ENCODE results near the gene ASH1L.

The ASH1L gene

DNA sequence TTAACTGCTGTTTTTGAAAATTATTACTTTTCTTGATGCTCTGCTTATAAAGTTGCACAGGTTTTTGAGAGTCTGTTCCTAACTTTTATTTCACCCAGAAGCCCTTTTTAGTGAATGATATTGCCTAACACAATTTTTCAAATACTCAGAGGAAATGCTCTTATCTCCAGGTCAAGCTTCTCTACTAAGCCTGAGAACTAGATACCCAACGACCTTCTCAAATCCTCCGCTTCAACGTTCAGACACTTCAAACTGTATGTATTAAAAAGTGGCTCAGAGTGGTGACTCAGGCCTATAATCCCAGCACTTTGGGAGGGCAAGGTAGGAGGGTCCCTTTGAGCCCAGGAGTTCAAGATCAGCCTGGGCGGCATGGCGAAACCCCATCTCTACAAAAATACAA, 88.5 kb downstream of the ASH1L start:
- no peak overlapping the region for H3K9ac ChIP-seq
- H3K27ac ChIP-seq: no peak overlapping the region
- H3K4me1 ChIP-seq: peaks cover under 1% of the 10 kb centered on the region; the same call in 1 of the 2 replicates
- H3K4me2 ChIP-seq: no peak overlapping the region
- no peaks in the 10 kb centered on the region for H3K27me3 ChIP-seq
- H3K4me3 ChIP-seq: no peak overlapping the region
- peaks cover 28% of the 10 kb centered on the region for H4K20me1 ChIP-seq
- H3K36me3 ChIP-seq: peaks cover 91% of the 10 kb centered on the region
- TF ChIP-seq Cebpa-rat (IDR thresholded peaks at IDR 0.05): no peak
- peaks cover 32% of the 10 kb centered on the region for H3K9me3 ChIP-seq

DNA sequence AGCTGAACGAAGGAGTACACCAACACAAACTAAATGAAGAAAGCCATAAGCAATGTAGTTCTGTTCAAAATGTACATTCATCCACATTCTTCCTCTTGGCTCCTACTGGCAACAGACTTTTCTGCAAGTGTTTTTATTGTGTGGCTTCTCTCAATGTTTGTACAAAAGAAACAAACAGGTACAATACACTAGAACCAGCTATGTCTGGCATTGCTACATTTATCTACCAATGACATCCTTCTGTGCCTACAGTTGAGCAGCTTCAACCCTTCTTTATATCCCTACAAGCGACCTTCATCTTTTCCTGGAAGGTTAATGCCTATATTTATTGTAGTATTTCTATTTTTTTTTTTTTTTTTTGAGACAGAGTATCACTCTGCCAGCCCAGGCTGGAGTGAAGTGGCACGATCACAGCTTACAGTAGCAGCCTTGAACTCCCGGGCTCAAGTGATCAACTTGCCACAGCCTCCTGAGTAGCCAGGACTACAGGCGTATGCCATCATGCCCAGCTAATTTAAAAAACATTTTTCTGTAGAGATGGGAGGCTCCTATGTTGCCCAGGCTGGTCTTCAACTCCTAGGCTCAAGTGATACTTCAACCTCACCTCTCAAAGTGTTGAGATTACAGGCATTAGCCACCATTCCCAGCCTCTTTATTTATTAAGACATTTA, 89.3 kb downstream of the ASH1L start:
- no peak overlapping the region for H3K4me3 ChIP-seq
- H3K27ac ChIP-seq: no peak overlapping the region
- no peaks in the 10 kb centered on the region for H3K27me3 ChIP-seq
- peaks cover 30% of the 10 kb centered on the region for H4K20me1 ChIP-seq
- H3K9me3 ChIP-seq: peaks cover 32% of the 10 kb centered on the region
- no peak overlapping the region for H3K9ac ChIP-seq
- TF ChIP-seq Cebpa-rat (IDR thresholded peaks at IDR 0.05): no peak
- peaks cover 86% of the 10 kb centered on the region for H3K36me3 ChIP-seq
- H3K4me1 ChIP-seq: 0 out of 2 replicates have a peak, but pooled peaks cover 3% of the 10 kb centered on the region
- no peak overlapping the region for H3K4me2 ChIP-seq

DNA sequence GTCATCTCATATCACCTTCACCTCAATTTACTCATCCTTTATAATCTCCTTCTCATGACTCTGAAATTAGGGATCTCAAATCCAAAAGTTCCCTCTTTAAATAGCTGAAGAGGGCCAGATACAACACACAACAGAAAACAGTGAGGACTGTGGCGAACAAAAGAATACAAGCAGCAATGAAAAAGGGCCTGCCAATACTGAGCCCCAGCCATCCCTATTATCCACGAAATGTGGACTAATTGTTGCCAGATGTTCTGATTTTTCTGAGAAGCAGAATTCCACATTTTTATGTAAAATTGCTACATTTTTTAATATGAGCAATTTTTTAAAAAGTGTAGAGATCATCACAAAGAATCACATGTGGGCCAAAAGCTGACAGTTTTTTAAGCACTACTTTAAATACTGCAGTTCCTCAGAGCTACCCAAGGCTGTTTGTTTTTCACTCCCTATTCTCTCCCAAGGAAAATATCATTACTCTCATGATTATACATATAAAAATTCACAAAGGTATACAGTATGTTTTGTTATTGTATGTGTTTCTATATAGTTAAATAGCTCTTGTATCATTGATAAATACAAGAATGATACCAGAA, 90.0 kb downstream of the ASH1L start:
- no peak overlapping the region for H3K27ac ChIP-seq
- no peak for TF ChIP-seq Cebpa-rat (IDR thresholded peaks at IDR 0.05)
- no peak overlapping the region; the same call in 1 of the 2 replicates for H3K4me3 ChIP-seq
- 0 out of 2 replicates have a peak, but pooled peaks cover 7% of the 10 kb centered on the region for H3K4me1 ChIP-seq
- H3K9me3 ChIP-seq: peaks cover 32% of the 10 kb centered on the region
- no peak overlapping the region for H3K9ac ChIP-seq
- no peaks in the 10 kb centered on the region for H3K27me3 ChIP-seq
- H3K4me2 ChIP-seq: no peak overlapping the region
- H3K36me3 ChIP-seq: peaks cover 79% of the 10 kb centered on the region
- H4K20me1 ChIP-seq: peaks cover 36% of the 10 kb centered on the region

DNA sequence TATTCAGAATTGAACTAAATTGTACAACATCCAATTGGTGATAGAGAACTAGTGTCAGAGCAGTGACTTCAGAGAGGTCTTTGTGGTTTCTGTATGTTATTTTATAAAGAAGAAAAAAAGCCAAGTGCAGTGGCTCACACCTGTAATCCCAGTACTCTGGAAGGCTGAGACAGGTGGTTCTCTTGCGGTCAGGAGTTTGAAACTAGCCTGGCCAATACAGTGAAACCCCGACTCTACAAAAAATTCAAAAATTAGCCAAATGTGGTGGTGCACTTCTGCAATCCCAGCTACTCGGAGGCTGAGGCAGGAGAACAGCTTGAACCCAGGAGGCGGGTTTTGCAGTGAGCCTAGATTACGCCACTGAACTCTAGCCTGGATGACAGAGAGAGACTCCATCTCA, 90.7 kb downstream of the ASH1L start:
- no peak overlapping the region for H3K9ac ChIP-seq
- H3K4me1 ChIP-seq: peaks cover 14% of the 10 kb centered on the region
- peaks cover 32% of the 10 kb centered on the region for H3K9me3 ChIP-seq
- no peaks in the 10 kb centered on the region for H3K27me3 ChIP-seq
- H3K36me3 ChIP-seq: peaks cover 78% of the 10 kb centered on the region
- H3K4me3 ChIP-seq: no peak overlapping the region; the same call in 1 of the 2 replicates
- H3K4me2 ChIP-seq: no peak overlapping the region
- no peak overlapping the region for H3K27ac ChIP-seq
- H4K20me1 ChIP-seq: peaks cover 43% of the 10 kb centered on the region
- no peak for TF ChIP-seq Cebpa-rat (IDR thresholded peaks at IDR 0.05)

DNA sequence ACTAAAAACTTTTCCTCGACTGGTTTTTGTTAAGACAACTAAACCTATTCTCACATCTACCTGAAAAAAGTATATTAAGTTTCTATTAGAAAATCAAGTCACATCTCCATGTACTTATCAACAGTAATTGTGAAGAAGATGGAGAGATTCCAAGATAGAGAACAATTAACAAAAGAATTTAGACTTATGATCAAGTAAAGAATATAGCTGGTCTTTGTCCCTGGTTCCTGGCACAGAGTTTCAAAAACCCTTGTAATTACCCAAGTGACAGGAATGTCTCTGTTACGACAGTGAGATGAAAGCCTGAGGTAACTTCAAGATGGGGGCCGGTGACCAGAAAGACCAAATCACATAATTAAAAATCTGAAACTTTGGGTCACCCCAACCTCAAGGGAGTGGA, 91.6 kb downstream of the ASH1L start:
- Histone ChIP-seq H3K27ac (no peak overlapping the region), H3K9me3 (peaks cover 32% of the 10 kb centered on the region), H3K36me3 (peaks cover 69% of the 10 kb centered on the region), H3K27me3 (no peaks in the 10 kb centered on the region), H3K4me1 (peaks cover 22% of the 10 kb centered on the region), H4K20me1 (peaks cover 49% of the 10 kb centered on the region), H3K4me3 (no peak overlapping the region), H3K9ac (no peak overlapping the region), H3K4me2 (no peak overlapping the region)
- TF ChIP-seq Cebpa-rat (IDR thresholded peaks at IDR 0.05): no peak

DNA sequence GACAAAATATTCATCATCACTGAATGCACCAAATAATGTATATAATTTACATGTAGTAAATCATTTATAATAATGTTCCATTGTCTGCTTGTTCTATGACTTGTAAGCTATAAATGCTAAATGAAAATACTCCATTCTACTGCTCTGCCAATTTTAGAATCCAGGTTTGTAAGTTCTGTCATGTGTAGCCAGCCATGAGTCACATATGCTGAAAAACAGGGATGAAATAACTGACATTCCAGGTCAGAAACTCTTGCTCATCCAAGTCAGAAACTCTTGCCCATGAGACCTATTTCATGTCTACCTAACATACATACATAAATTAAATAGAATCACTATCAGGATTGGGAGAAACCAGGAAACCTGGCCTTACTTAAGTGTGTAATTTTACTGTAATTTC, 95.6 kb downstream of the ASH1L start:
- H3K4me2 ChIP-seq: peak overlapping the region; percentile 13; the same call in 1 of the 2 replicates
- H3K27ac ChIP-seq: no peak overlapping the region

DNA sequence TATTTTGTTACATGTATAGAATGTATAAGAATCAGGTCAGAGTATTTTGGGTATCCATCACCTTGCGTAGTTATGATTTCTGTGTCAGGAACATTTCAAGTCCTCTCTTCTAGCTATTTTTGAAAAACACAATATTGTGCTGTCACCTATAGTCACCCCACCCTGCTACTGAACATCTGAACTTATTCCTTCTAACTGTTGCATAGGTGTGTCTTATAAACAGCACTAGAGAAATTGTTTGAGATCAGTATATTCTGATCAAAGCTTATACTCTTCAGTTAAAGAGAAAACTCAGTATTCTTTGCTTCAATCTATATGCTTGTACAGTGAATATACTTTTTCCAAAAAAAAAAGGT, 96.0 kb downstream of the ASH1L start:
- H3K4me1 ChIP-seq: peaks cover 40% of the 10 kb centered on the region
- H3K9ac ChIP-seq: no peak overlapping the region
- H3K4me3 ChIP-seq: no peak overlapping the region
- H3K36me3 ChIP-seq: peaks cover 49% of the 10 kb centered on the region
- no peak for TF ChIP-seq Cebpa-rat (IDR thresholded peaks at IDR 0.05)
- H3K27ac ChIP-seq: no peak overlapping the region
- H3K27me3 ChIP-seq: no peaks in the 10 kb centered on the region
- 0 out of 2 replicates have a peak overlapping the region, but pooled peaks have one; percentile 13 for H3K4me2 ChIP-seq
- peaks cover 6% of the 10 kb centered on the region for H3K9me3 ChIP-seq
- peaks cover 46% of the 10 kb centered on the region for H4K20me1 ChIP-seq

More for the DNA sequence above, 95.6 kb downstream of the ASH1L start:
- TF ChIP-seq Cebpa-rat (IDR thresholded peaks at IDR 0.05): no peak
- peaks cover 49% of the 10 kb centered on the region for H3K36me3 ChIP-seq
- no peaks in the 10 kb centered on the region for H3K27me3 ChIP-seq
- no peak overlapping the region for H3K9ac ChIP-seq
- no peak overlapping the region for H3K4me3 ChIP-seq
- H3K4me1 ChIP-seq: peaks cover 40% of the 10 kb centered on the region
- peaks cover 10% of the 10 kb centered on the region for H3K9me3 ChIP-seq
- H4K20me1 ChIP-seq: peaks cover 46% of the 10 kb centered on the region

DNA sequence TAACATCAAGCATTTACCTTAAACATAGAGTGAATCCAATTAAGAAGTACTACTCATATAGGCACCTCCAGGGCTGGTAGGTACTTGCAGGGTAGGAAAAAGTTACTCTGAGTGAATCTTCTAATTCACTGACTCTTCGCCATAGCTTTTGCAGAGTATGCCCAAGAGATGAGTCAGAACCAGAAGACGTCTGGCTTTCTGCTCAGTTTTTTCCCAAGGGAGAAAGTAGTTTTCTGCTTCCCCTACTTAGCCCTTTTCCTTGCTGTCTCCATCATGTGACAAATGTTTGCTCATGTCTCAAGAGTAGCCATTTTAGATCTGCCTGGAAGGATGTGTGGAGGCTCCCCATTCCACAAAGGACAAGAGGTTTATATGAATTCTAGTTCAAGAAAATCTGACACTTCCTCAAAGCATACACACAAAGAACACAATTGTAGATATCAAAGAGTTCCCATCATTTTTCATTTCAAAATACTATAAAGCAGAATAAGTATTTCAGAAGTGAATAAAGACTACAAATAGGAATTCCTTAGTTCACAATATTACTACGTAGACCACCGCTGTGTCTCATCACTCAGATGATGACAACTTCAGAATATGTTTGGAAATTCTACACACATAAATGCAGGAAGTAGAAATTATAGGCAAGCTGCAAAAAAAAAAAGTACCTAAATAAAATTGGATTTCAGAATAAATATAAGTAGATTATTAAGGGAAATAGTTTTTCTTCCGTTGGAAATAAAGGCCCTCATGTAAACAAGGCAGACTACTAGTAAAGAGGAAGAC, 98.5 kb downstream of the ASH1L start:
- Histone ChIP-seq H3K27ac (no peak overlapping the region), H3K27me3 (no peaks in the 10 kb centered on the region), H3K36me3 (peaks cover 42% of the 10 kb centered on the region), H3K4me1 (peaks cover 40% of the 10 kb centered on the region), H4K20me1 (peaks cover 34% of the 10 kb centered on the region), H3K4me2 (peak overlapping the region; percentile 17; the same call in 1 of the 2 replicates), H3K4me3 (no peak overlapping the region), H3K9me3 (no peaks in the 10 kb centered on the region), H3K9ac (no peak overlapping the region)
- no peak for TF ChIP-seq Cebpa-rat (IDR thresholded peaks at IDR 0.05)

DNA sequence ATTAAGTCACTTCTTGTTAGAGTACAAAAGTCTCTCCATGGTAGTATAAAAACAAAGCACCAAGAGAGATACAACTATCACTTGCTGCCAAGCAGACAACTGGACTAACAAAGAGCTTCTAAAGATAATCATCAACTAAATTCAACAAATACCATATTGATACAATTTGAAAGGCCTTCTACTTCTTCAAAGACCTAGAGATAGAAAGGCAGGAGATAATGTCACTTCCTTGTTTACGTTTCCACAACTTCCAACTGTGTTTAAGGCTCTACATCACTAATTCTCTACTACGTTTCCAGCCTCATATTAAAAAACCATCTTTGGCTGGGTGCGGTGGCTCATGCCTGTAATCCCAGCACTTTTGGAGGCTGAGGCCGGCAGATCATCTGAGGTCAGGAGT, 104.5 kb downstream of the ASH1L start:
- Histone ChIP-seq H3K27ac (no peak overlapping the region), H3K4me3 (no peak overlapping the region), H3K27me3 (no peaks in the 10 kb centered on the region), H3K9ac (no peak overlapping the region), H3K4me1 (no peaks in the 10 kb centered on the region), H3K9me3 (no peaks in the 10 kb centered on the region), H3K36me3 (peaks cover 65% of the 10 kb centered on the region), H3K4me2 (no peak overlapping the region), H4K20me1 (peaks cover 19% of the 10 kb centered on the region; the same call in 1 of the 2 replicates)
- no peak for TF ChIP-seq Cebpa-rat (IDR thresholded peaks at IDR 0.05)

DNA sequence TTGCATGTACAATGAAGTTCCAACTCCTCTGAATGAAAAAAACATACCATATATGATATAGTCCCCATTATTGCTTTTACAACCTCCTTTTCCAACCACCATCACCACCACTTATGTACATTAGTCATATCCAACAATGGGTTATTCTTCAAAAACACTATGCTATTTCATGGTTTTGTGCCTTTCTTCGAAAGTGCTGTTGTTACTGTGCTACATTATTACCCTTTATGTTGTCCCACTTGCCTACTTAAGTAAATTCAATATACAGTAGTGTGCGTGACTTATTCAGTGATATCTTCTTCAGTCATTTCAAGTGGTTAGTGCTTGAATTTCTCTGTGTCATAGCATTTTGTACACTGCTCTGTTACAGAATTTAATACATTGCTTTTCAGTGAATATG, 105.3 kb downstream of the ASH1L start:
- no peak for TF ChIP-seq Cebpa-rat (IDR thresholded peaks at IDR 0.05)
- no peaks in the 10 kb centered on the region for H3K27me3 ChIP-seq
- H3K9ac ChIP-seq: no peak overlapping the region
- no peaks in the 10 kb centered on the region for H3K4me1 ChIP-seq
- no peak overlapping the region for H3K27ac ChIP-seq
- H3K9me3 ChIP-seq: no peaks in the 10 kb centered on the region
- H3K36me3 ChIP-seq: peaks cover 65% of the 10 kb centered on the region
- no peak overlapping the region for H3K4me2 ChIP-seq
- no peak overlapping the region for H3K4me3 ChIP-seq
- peaks cover 19% of the 10 kb centered on the region; the same call in 1 of the 2 replicates for H4K20me1 ChIP-seq

Measured in BLaER1 (cell line).